HepG2 (cell line): ENCODE data around the gene LTC4S. TPM values are rescaled to one million over a fixed set of nuclear protein-coding genes. Genes with fewer than 3 reads are reported as not detected.
A peak's percentile ranks its signal among the peaks of the same experiment; 100 is the strongest.

Source experiments
- AKAP8 ChIP-seq: sonication (generic); formaldehyde crosslinking; IDR thresholded peaks from 2 replicates; pipeline ENCODE4 v1.5.1; 2020; ENCODE audit warnings: mild to moderate bottlenecking, missing genetic modification reagents
- FLYWCH1 ChIP-seq: sonication (generic); formaldehyde crosslinking; IDR thresholded peaks from 2 replicates; pipeline ENCODE4 v1.8.1; 2023; ENCODE audit warnings: mild to moderate bottlenecking, missing genetic modification reagents
- FOXA1 ChIP-seq, 2 experiments: fragments of 450-650 bp in 1 of 2; sonication (generic) in 1 of 2; formaldehyde crosslinking in 1 of 2; IDR thresholded peaks; 2 replicates each; pipeline versions ENCODE4 v1.4.0 to v1.6.1; 2016 to 2020; ENCODE audit warnings: missing genetic modification reagents in 1 of 2
- GATAD2A ChIP-seq: IDR thresholded peaks from 2 replicates; pipeline ENCODE4 v1.6.1; 2016
- HCFC1 ChIP-seq: fragments of 150-350 bp; IDR thresholded peaks from 2 replicates; pipeline ENCODE4 v1.6.1; 2014; ENCODE audit warnings: low read depth, low read length
- KLF16 ChIP-seq, 2 experiments: sonication (generic) in 1 of 2; formaldehyde crosslinking in 1 of 2; IDR thresholded peaks; 2 replicates each; pipeline versions ENCODE4 v1.6.1 to v1.8.0; 2016 to 2023; ENCODE audit warnings: missing genetic modification reagents in 2 of 2, missing compliant biosample characterization in 1 of 2
- MAFG ChIP-seq: sonication (generic); formaldehyde crosslinking; IDR thresholded peaks from 2 replicates; pipeline ENCODE4 v1.5.1; 2020; ENCODE audit warnings: mild to moderate bottlenecking, missing genetic modification reagents
- MIER3 ChIP-seq: IDR thresholded peaks from 2 replicates; pipeline ENCODE4 v1.6.1; 2016; ENCODE audit warnings: missing compliant biosample characterization, borderline replicate concordance
- NCOA2 ChIP-seq: sonication (generic); formaldehyde crosslinking; IDR thresholded peaks from 2 replicates; pipeline ENCODE4 v1.8.0; 2022; ENCODE audit warnings: inconsistent platforms
- PITX1 ChIP-seq: sonication (generic); formaldehyde crosslinking; IDR thresholded peaks from 2 replicates; pipeline ENCODE4 v1.5.1; 2020; ENCODE audit warnings: mild to moderate bottlenecking, missing genetic modification reagents
- RARA ChIP-seq: IDR thresholded peaks from 2 replicates; pipeline ENCODE4 v1.6.1; 2016; ENCODE audit warnings: missing genetic modification reagents, missing compliant biosample characterization
- RCOR2 ChIP-seq: IDR thresholded peaks from 2 replicates; pipeline ENCODE4 v1.6.1; 2016; ENCODE audit warnings: missing biosample characterization, missing genetic modification reagents
- RXRA ChIP-seq: sonication (generic); formaldehyde crosslinking; IDR thresholded peaks from 2 replicates; pipeline ENCODE4 v1.5.1; 2020; ENCODE audit warnings: missing genetic modification reagents
- SALL1 ChIP-seq: sonication (generic); formaldehyde crosslinking; IDR thresholded peaks from 2 replicates; pipeline ENCODE4 v1.8.0; 2022; ENCODE audit warnings: mild to moderate bottlenecking, missing genetic modification reagents
- SATB2 ChIP-seq: sonication (generic); formaldehyde crosslinking; IDR thresholded peaks from 2 replicates; pipeline ENCODE4 v1.5.0; 2020; ENCODE audit warnings: missing genetic modification reagents
- SOX13 ChIP-seq, 3 experiments: fragments of 450-650 bp in 1 of 3; sonication (generic) in 1 of 3; formaldehyde crosslinking in 1 of 3; IDR thresholded peaks in 2 of 3; conservative IDR thresholded peaks in 1 of 3; 2 replicates each; pipeline versions ENCODE4 v1.5.0 to v1.6.1; 2016 to 2020; ENCODE audit warnings: antibody characterized with exemption in 1 of 3, mild to moderate bottlenecking in 1 of 3, missing compliant biosample characterization in 1 of 3, missing genetic modification reagents in 1 of 3, moderate library complexity in 1 of 3
- SP2 ChIP-seq: sonication (generic); formaldehyde crosslinking; IDR thresholded peaks from 2 replicates; pipeline ENCODE4 v1.5.1; 2020; ENCODE audit warnings: mild to moderate bottlenecking, missing genetic modification reagents
- ZNF136 ChIP-seq: sonication (generic); formaldehyde crosslinking; IDR thresholded peaks from 2 replicates; pipeline ENCODE4 v1.8.1; 2022; ENCODE audit warnings: low read depth, mild to moderate bottlenecking, moderate library complexity, missing genetic modification reagents
- ZNF432 ChIP-seq: sonication (generic); formaldehyde crosslinking; IDR thresholded peaks from 2 replicates; pipeline ENCODE4 v1.5.0; 2020; ENCODE audit warnings: missing genetic modification reagents, mild to moderate bottlenecking, borderline replicate concordance
- polyA plus RNA-seq, 8 experiments: library from polyadenylated mRNA; depleted of rRNA in 3 of 8; stranded (reverse) in 7 of 8; unstranded in 1 of 8; fragments of >200 nt; fragmentation: Illumina TruSeq in 4 of 8; extraction: Trizol in 4 of 8; gene quantifications; 2 replicates each; pipeline versions ENCODE4 v1.2.1 to v1.2.3, GENCODE V29; 2011 to 2016; ENCODE audit warnings: low read depth in 4 of 8, missing spikeins in 1 of 8, mixed read lengths in 1 of 8; ENCODE audit not compliant: insufficient read depth in 1 of 8
- total RNA-seq, 5 experiments: library from RNA; depleted of rRNA; stranded (reverse); fragments of >200 nt; fragmentation: Illumina TruSeq; extraction: Trizol; gene quantifications; 2 replicates each; pipeline ENCODE4 v1.2.3, GENCODE V29; 2016; ENCODE audit warnings: low read depth in 1 of 5
- TF ChIP-seq, protein P1 (sequence below): sonication (generic); formaldehyde crosslinking; IDR thresholded peaks from 2 replicates; pipeline ENCODE4 v1.8.0; 2022; ENCODE audit warnings: low read depth, missing genetic modification reagents
- TF ChIP-seq, protein P2 (sequence below): sonication (generic); formaldehyde crosslinking; conservative IDR thresholded peaks from 2 replicates; pipeline ENCODE4 v1.8.1; 2023; ENCODE audit warnings: missing genetic modification reagents
- TF ChIP-seq, protein P3 (sequence below): sonication (generic); formaldehyde crosslinking; IDR thresholded peaks from 2 replicates; pipeline ENCODE4 v1.4.0; 2020; ENCODE audit warnings: missing genetic modification reagents

Gene LTC4S
- total and polyA plus RNA-seq, 2 of the 13 experiments (the other 11 are each of a cell fraction or from before 2014, with no cell fraction given): 0.35 TPM; not detected in 1

DNA sequence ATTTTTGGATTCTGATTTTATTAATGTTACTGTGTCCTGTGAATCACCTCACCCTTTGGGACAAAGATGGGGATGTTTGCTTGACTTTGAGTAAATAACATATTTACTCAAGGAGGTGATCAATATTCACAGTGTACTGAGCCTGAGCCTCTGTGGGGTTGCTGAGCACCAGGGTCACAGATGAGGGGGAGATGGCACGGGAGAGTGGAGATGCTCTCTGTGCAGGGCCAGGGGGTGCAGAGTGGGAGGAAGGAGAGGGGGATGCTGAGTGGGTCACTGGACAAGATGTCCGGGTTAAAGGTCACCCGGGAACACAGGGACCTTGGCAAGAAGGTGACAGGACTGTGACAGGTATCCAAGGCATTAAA lies 30.9 kb downstream of the LTC4S start (continued):
- 0 out of 2 replicates have a peak, but pooled peaks have one; percentile 21 for TF ChIP-seq SOX13 (IDR thresholded peaks at IDR 0.05)
- TF ChIP-seq SOX13 (CRISPR knock-in tag; conservative IDR thresholded peaks at IDR 0.05 in 1 of 2, IDR thresholded peaks at IDR 0.05 in 1 of 2): no peak; a peak in 1 of 4 replicates
- TF ChIP-seq MAFG (CRISPR knock-in tag): no peak
- TF ChIP-seq SP2: no peak
- no peak for TF ChIP-seq SATB2
- peak; percentile 88 for TF ChIP-seq GATAD2A (CRISPR knock-in tag)
- peak; percentile 65 for TF ChIP-seq PITX1 (CRISPR knock-in tag)
- TF ChIP-seq, protein P1, sequence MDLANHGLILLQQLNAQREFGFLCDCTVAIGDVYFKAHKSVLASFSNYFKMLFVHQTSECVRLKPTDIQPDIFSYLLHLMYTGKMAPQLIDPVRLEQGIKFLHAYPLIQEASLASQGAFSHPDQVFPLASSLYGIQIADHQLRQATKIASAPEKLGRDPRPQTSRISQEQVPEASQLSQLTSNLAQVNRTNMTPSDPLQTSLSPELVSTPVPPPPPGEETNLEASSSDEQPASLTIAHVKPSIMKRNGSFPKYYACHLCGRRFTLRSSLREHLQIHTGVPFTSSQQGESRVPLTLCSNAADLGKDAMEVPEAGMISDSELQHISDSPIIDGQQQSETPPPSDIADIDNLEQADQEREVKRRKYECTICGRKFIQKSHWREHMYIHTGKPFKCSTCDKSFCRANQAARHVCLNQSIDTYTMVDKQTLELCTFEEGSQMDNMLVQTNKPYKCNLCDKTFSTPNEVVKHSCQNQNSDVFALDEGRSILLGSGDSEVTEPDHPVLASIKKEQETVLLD: no peak
- TF ChIP-seq RCOR2: 0 out of 2 replicates have a peak, but pooled peaks have one; percentile 18
- 0 out of 2 replicates have a peak, but pooled peaks have one; percentile 32 for TF ChIP-seq NCOA2 (CRISPR knock-in tag)
- TF ChIP-seq, protein P2, sequence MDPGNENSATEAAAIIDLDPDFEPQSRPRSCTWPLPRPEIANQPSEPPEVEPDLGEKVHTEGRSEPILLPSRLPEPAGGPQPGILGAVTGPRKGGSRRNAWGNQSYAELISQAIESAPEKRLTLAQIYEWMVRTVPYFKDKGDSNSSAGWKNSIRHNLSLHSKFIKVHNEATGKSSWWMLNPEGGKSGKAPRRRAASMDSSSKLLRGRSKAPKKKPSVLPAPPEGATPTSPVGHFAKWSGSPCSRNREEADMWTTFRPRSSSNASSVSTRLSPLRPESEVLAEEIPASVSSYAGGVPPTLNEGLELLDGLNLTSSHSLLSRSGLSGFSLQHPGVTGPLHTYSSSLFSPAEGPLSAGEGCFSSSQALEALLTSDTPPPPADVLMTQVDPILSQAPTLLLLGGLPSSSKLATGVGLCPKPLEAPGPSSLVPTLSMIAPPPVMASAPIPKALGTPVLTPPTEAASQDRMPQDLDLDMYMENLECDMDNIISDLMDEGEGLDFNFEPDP (CRISPR knock-in tag): 0 out of 2 replicates have a peak, but pooled peaks have one; percentile 40
- peak; percentile 50; the same call in 1 of the 2 replicates for TF ChIP-seq MIER3 (CRISPR knock-in tag)
- TF ChIP-seq RARA (CRISPR knock-in tag): peak; percentile 77
- no peak for TF ChIP-seq ZNF136 (CRISPR knock-in tag)
- peak in 1 of 2 experiments; percentile 49; a peak in 1 of 4 replicates for TF ChIP-seq KLF16 (CRISPR knock-in tag; IDR thresholded peaks at IDR 0.05)
- TF ChIP-seq AKAP8 (CRISPR knock-in tag): no peak
- no peak for TF ChIP-seq HCFC1
- TF ChIP-seq RXRA: no peak
- peak; percentile 56; the same call in 1 of the 2 replicates for TF ChIP-seq SALL1
- no peak for TF ChIP-seq FLYWCH1 (CRISPR knock-in tag)
- TF ChIP-seq FOXA1 (IDR thresholded peaks at IDR 0.05): peak; percentile 72
- TF ChIP-seq FOXA1 (CRISPR knock-in tag; IDR thresholded peaks at IDR 0.05): peak; percentile 54; the same call in 1 of the 2 replicates
- TF ChIP-seq ZNF432: no peak
- TF ChIP-seq, protein P3, sequence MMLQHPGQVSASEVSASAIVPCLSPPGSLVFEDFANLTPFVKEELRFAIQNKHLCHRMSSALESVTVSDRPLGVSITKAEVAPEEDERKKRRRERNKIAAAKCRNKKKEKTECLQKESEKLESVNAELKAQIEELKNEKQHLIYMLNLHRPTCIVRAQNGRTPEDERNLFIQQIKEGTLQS: no peak
